ENCODE results near the gene ZNF467. TPM values are rescaled to one million over a fixed set of nuclear protein-coding genes. Genes with fewer than 3 reads are reported as not detected.
A peak's percentile ranks its signal among the peaks of the same experiment; 100 is the strongest.

ZNF467 gene
- total RNA-seq, 2 donors from 2014 or later, result 0.91 to 2.5 TPM

DNA sequence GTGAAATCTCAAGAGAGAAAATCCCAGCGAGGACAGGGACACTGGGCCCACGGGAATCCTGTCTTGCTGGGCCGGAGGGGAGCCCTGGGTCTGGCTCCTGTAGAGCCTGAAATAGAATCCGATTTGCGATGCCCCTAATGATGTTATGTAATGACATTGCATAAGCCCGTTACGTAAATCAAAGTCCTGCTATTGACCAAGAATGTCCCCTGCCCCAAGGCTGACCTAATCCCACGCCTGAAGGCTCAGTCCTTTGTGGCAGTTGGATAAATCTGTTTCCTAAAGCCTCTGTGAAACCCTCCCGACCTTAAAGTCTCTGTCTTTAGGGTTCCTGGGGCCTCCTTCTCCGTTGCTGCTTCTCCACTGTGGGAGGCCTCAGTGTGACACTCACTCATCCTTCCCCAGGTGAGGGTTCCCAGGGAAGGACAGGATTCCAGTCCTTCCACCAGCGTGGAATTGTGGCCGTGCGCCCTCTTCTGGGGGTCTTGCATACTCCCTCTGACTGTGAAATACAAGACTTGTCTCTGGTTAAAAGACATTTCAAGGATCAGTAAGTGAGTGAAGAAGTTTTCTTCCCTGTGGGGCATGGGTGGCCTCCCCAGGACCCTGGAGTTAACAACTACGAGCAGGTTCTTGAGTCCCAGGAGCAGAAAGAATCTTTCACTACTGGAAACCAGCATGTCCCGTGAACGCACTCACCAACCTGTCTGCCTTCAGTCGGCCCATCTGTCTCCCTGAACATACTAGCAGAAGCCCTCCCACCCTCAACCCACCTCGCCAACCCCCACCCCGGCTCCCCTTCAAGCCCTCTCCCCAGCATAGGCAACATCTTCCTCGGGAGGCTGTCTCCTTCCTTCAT, 19.8 kb downstream of the ZNF467 start:
- 64 to 66% methylated on average over 9 to 20 of the region's 20 CpGs for WGBS, 2 experiments (ENCODE audit: insufficient coverage in 1 of 2, insufficient read length in 1 of 2)
- peak; percentile 88 for TF ChIP-seq CTCF (conservative IDR thresholded peaks at IDR 0.05)
- H3K4me3 ChIP-seq (ENCODE audit: low read length), result no peak overlapping the region
- H3K9me3 Mint-ChIP-seq, result peaks cover 2% of the 10 kb centered on the region
- H3K27ac ChIP-seq (ENCODE audit: low read depth, low read length), result no peak overlapping the region
- H3K27me3 ChIP-seq (ENCODE audit: control insufficient read depth, insufficient read depth, low read length, poor library complexity, severe bottlenecking), result peaks cover 7% of the 10 kb centered on the region
- H3K4me3 Mint-ChIP-seq, result no peak overlapping the region
- H3K27ac Mint-ChIP-seq, result no peak overlapping the region
- H3K9me3 ChIP-seq (ENCODE audit: control insufficient read depth, low read length), result peaks cover 8% of the 10 kb centered on the region
- H3K36me3 ChIP-seq (ENCODE audit: control insufficient read depth, insufficient read depth, low read length), result no peaks in the 10 kb centered on the region
- H3K9ac ChIP-seq (ENCODE audit: extremely low read depth, low read length, poor library complexity, severe bottlenecking), result no peak overlapping the region
- H3K27me3 Mint-ChIP-seq (ENCODE audit: insufficient read depth), result peaks cover 28% of the 10 kb centered on the region
- H3K4me1 ChIP-seq (ENCODE audit: control insufficient read depth, insufficient read depth, low read length), result no peaks in the 10 kb centered on the region
- H3K4me1 Mint-ChIP-seq, result no peaks in the 10 kb centered on the region
- peak; percentile 91 for DNase-seq
- no peaks in the 10 kb centered on the region for H3K36me3 Mint-ChIP-seq (ENCODE audit: low read depth)

DNA sequence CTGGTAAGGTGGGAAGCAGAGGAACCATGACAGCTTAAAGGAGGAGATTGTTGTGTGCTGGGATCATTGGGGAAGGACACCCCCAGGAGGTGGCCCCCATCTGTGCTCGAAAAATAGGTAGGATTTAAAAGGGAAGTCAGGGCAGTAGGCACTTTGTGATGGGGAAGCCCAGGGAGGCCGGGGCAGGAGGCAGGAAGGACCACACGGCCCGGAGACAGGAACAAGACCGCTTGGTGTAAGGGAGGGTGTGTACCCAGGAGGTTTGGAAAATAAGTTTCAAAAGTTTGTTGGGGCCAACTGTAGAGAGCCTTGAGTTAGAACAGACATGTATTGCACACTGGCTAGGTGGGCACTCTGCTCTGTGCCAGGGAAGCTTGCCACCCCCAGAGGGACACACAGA, 20.7 kb downstream of the ZNF467 start:
- Mint-ChIP-seq H3K27ac (no peak overlapping the region), H3K9me3 (peaks cover 2% of the 10 kb centered on the region), H3K4me1 (peaks cover 2% of the 10 kb centered on the region), H3K36me3 (ENCODE audit: low read depth) (no peaks in the 10 kb centered on the region), H3K27me3 (ENCODE audit: insufficient read depth) (peaks cover 25% of the 10 kb centered on the region), H3K4me3 (no peak overlapping the region)
- H3K9ac ChIP-seq (ENCODE audit: extremely low read depth, low read length, poor library complexity, severe bottlenecking), result no peak overlapping the region
- H3K36me3 ChIP-seq (ENCODE audit: control insufficient read depth, insufficient read depth, low read length), result no peaks in the 10 kb centered on the region
- H3K27me3 ChIP-seq (ENCODE audit: control insufficient read depth, insufficient read depth, low read length, poor library complexity, severe bottlenecking), result peaks cover 7% of the 10 kb centered on the region
- no peak for DNase-seq
- 90 to 95% methylated on average over 5 of the region's 5 CpGs for WGBS, 2 experiments (ENCODE audit: insufficient coverage in 1 of 2, insufficient read length in 1 of 2)
- no peaks in the 10 kb centered on the region for H3K4me1 ChIP-seq (ENCODE audit: control insufficient read depth, insufficient read depth, low read length)
- H3K4me3 ChIP-seq (ENCODE audit: low read length), result no peak overlapping the region
- no peak overlapping the region for H3K27ac ChIP-seq (ENCODE audit: low read depth, low read length)
- TF ChIP-seq CTCF (conservative IDR thresholded peaks at IDR 0.05), result no peak
- peaks cover 8% of the 10 kb centered on the region for H3K9me3 ChIP-seq (ENCODE audit: control insufficient read depth, low read length)

GRCh38 chr7:149751043-149751775, 22.2 kb downstream of the ZNF467 start:
- H3K27me3 Mint-ChIP-seq (ENCODE audit: insufficient read depth), result peaks cover 27% of the 10 kb centered on the region
- peak overlapping the region; percentile 46 for H3K27ac ChIP-seq (ENCODE audit: low read depth, low read length)
- H3K27me3 ChIP-seq (ENCODE audit: control insufficient read depth, insufficient read depth, low read length, poor library complexity, severe bottlenecking), result peaks cover 8% of the 10 kb centered on the region
- H3K4me1 ChIP-seq (ENCODE audit: control insufficient read depth, insufficient read depth, low read length), result no peaks in the 10 kb centered on the region
- H3K4me1 Mint-ChIP-seq, result peaks cover 2% of the 10 kb centered on the region
- H3K27ac Mint-ChIP-seq, result no peak overlapping the region
- no peaks in the 10 kb centered on the region for H3K9me3 Mint-ChIP-seq
- H3K36me3 Mint-ChIP-seq (ENCODE audit: low read depth), result no peaks in the 10 kb centered on the region
- DNase-seq, result no peak
- no peak overlapping the region for H3K9ac ChIP-seq (ENCODE audit: extremely low read depth, low read length, poor library complexity, severe bottlenecking)
- H3K9me3 ChIP-seq (ENCODE audit: control insufficient read depth, low read length), result peaks cover 8% of the 10 kb centered on the region
- no peak overlapping the region for H3K4me3 ChIP-seq (ENCODE audit: low read length)
- no peak for TF ChIP-seq CTCF (conservative IDR thresholded peaks at IDR 0.05)
- 90 to 100% methylated on average over 2 to 8 of the region's 8 CpGs for WGBS, 2 experiments (ENCODE audit: insufficient coverage in 1 of 2, insufficient read length in 1 of 2)
- no peaks in the 10 kb centered on the region for H3K36me3 ChIP-seq (ENCODE audit: control insufficient read depth, insufficient read depth, low read length)
- H3K4me3 Mint-ChIP-seq, result no peak overlapping the region

Data from endodermal cell (in vitro differentiated cells).